ENCODE data around the gene IQSEC3.

DNA sequence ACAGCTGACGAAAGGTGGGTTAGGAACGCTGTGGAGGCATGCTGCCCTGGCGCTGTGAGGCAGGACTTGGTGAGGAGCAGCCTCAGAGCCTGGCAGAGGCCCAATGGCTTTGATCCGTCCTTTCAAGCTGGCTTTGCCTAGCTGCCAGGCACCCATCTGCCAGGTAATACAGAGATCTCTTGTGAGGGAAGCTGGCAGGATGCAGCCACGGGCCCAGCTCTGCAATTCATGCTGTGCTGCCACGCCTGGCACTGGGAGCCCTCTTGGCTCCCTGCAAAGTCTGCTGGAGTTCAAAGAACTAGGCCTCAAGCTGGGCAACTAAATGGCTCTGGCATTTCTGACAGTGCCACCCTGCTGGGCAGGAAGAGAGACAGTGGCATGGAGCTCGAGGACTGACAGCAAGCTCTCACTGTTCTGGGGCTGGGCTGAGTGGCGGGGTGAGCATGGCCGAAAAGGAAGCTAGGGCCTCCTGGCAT lies 18.7 kb downstream of the IQSEC3 start:
- TF ChIP-seq POLR2A (IDR thresholded peaks at IDR 0.05) (no peak), CTCF (IDR thresholded peaks at IDR 0.05) (no peak)

All from heart left ventricle (tissue), 13 donors.